IMR-90 (cell line): Measurements from ENCODE around the gene MOB3B.

ENCODE experiments used
- BHLHE40 ChIP-seq: fragments of 150-350 bp; IDR thresholded peaks from 2 replicates; pipeline ENCODE4 v1.6.1; 2016; ENCODE audit warnings: mild to moderate bottlenecking, low read depth, low read length
- CHD1 ChIP-seq: IDR thresholded peaks from 2 replicates; pipeline ENCODE4 v1.6.1; 2012; ENCODE audit warnings: low read depth, low read length, improper control_type of control experiment
- FOS ChIP-seq: fragments of 150-350 bp; IDR thresholded peaks from 2 replicates; pipeline ENCODE4 v1.6.1; 2016; ENCODE audit warnings: low read depth, low read length
- MAZ ChIP-seq: IDR thresholded peaks from 2 replicates; pipeline ENCODE4 v1.6.1; 2012; ENCODE audit warnings: low read depth, mild to moderate bottlenecking, low read length, improper control_type of control experiment, moderate library complexity, borderline replicate concordance
- POLR2A ChIP-seq: IDR thresholded peaks from 2 replicates; pipeline ENCODE4 v1.6.1; 2012; ENCODE audit warnings: mild to moderate bottlenecking, low read depth, low read length
- RCOR1 ChIP-seq: IDR thresholded peaks from 2 replicates; pipeline ENCODE4 v1.6.1; 2012; ENCODE audit warnings: mild to moderate bottlenecking, low read length, improper control_type of control experiment; ENCODE audit not compliant: insufficient replicate concordance
- RFX5 ChIP-seq: IDR thresholded peaks from 2 replicates; pipeline ENCODE4 v1.8.0; 2012; ENCODE audit warnings: low read depth, mild to moderate bottlenecking, low read length, moderate library complexity
- SMC3 ChIP-seq: fragments of 150-350 bp; IDR thresholded peaks from 2 replicates; pipeline ENCODE4 v1.6.1; 2016; ENCODE audit warnings: low read depth, mild to moderate bottlenecking, antibody characterized with exemption, low read length, moderate library complexity
- TF ChIP-seq, protein P1 (sequence below): conservative IDR thresholded peaks from 2 replicates; pipeline ENCODE4 v1.5.1; 2012; ENCODE audit warnings: mild to moderate bottlenecking, low read depth, low read length, improper control_type of control experiment
- TF ChIP-seq, protein P2 (sequence below): fragments of 150-350 bp; IDR thresholded peaks from 2 replicates; pipeline ENCODE4 v1.6.1; 2016; ENCODE audit warnings: low read depth, mild to moderate bottlenecking, low read length, moderate library complexity, borderline replicate concordance

DNA sequence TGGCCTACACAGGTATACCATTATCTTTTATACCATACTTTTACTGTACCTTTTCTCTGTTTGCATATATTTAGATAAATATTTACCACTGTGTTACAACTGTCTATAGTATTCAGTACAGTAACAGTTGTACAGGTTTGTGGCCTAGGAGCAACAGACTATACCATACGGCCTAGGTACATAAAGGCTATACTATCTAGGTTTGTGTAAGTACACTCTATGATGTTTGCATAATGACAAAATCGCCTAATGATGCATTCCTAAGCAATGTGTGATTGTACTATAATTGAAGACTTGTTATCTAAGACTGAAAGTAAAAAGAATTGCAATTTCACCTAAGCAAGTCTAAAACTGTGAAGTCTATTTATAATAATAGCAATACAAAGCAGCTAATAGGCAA, 39.8 kb upstream of the MOB3B start:
- TF ChIP-seq RFX5 (no peak), POLR2A (no peak), CHD1 (no peak), BHLHE40 (no peak), SMC3 (no peak), FOS (no peak), MAZ (no peak), RCOR1 (no peak)
- TF ChIP-seq, protein P1, sequence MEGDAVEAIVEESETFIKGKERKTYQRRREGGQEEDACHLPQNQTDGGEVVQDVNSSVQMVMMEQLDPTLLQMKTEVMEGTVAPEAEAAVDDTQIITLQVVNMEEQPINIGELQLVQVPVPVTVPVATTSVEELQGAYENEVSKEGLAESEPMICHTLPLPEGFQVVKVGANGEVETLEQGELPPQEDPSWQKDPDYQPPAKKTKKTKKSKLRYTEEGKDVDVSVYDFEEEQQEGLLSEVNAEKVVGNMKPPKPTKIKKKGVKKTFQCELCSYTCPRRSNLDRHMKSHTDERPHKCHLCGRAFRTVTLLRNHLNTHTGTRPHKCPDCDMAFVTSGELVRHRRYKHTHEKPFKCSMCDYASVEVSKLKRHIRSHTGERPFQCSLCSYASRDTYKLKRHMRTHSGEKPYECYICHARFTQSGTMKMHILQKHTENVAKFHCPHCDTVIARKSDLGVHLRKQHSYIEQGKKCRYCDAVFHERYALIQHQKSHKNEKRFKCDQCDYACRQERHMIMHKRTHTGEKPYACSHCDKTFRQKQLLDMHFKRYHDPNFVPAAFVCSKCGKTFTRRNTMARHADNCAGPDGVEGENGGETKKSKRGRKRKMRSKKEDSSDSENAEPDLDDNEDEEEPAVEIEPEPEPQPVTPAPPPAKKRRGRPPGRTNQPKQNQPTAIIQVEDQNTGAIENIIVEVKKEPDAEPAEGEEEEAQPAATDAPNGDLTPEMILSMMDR, result no peak
- TF ChIP-seq, protein P2, sequence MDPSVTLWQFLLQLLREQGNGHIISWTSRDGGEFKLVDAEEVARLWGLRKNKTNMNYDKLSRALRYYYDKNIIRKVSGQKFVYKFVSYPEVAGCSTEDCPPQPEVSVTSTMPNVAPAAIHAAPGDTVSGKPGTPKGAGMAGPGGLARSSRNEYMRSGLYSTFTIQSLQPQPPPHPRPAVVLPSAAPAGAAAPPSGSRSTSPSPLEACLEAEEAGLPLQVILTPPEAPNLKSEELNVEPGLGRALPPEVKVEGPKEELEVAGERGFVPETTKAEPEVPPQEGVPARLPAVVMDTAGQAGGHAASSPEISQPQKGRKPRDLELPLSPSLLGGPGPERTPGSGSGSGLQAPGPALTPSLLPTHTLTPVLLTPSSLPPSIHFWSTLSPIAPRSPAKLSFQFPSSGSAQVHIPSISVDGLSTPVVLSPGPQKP, result no peak
